Adrenal gland (tissue), 12 donors: ENCODE measurements around the gene POLR1F. TPM values are rescaled to one million over a fixed set of nuclear protein-coding genes. Genes with fewer than 3 reads are reported as not detected.

ENCODE experiments used
- DNase-seq, 7 donors: peaks; one replicate each; pipeline ENCODE4 v3.0.0-alpha.2; 2019 to 2020
- H3K27ac ChIP-seq, 5 donors: fragments of 200-600 bp; sonication (generic) in 4 of 5; 1 replicate in 3 of 5; 2 replicates in 2 of 5; pipeline versions ENCODE4 v1.5.1 to v1.8.0; 2016 to 2020; ENCODE audit warnings: mild to moderate bottlenecking in 1 of 5
- H3K27me3 ChIP-seq: fragments of 200-600 bp; 2 replicates; pipeline ENCODE4 v1.8.0; 2021
- H3K36me3 ChIP-seq, 2 donors: fragments of 200-600 bp; replicated peaks in 1 of 2; 1 replicate in 1 of 2; 2 replicates in 1 of 2; pipeline versions ENCODE4 v1.5.1 to v1.8.0; 2018 to 2022
- H3K4me1 ChIP-seq, 2 donors: fragments of 200-600 bp; replicated peaks in 1 of 2; 1 replicate in 1 of 2; 2 replicates in 1 of 2; pipeline versions ENCODE4 v1.5.1 to v1.8.0; 2018 to 2021
- H3K4me3 ChIP-seq, 4 donors: fragments of 200-600 bp; sonication (generic) in 3 of 4; one replicate each; pipeline ENCODE4 v1.5.1; 2016 to 2018
- H3K9me3 ChIP-seq, 3 donors: fragments of 200-600 bp; sonication (generic) in 1 of 3; replicated peaks in 1 of 3; 1 replicate in 2 of 3; 2 replicates in 1 of 3; pipeline versions ENCODE4 v1.5.1 to v1.8.0; 2016 to 2021
- CTCF ChIP-seq, 6 experiments: fragments of 450-650 bp in 4 of 6; fragments of 200-600 bp in 2 of 6; sonication (generic) in 1 of 6; IDR thresholded peaks; 1 replicate in 5 of 6; 2 replicates in 1 of 6; pipeline versions ENCODE4 v1.5.1 to v1.8.0; 2016 to 2021; ENCODE audit warnings: antibody characterized with exemption in 6 of 6, mild to moderate bottlenecking in 2 of 6, moderate library complexity in 1 of 6
- POLR2A ChIP-seq, 2 donors: fragments of 450-650 bp; IDR thresholded peaks; one replicate each; pipeline ENCODE4 v1.6.1; 2017; ENCODE audit warnings: antibody characterized with exemption in 2 of 2, mild to moderate bottlenecking in 2 of 2, moderate library complexity in 1 of 2
- WGBS, 4 donors: extraction: QIAGEN DNeasy Blood & Tissue Kit in 2 of 4; methylation state at CpG; one replicate each; pipeline versions ENCODE4 v1.1.5 to v1.1.7; 2013 to 2017; 5-methylcytosine and 5-hydroxymethylcytosine counted together
- intact Hi-C, 2 donors: fragments of 100-400 bp; cut with DNase I; formaldehyde crosslinking; loops; one replicate each; pipeline versions ENCODE4 v1.14.1 to v1.15.0; 2022 to 2023
- polyA plus RNA-seq, 3 donors: library from polyadenylated mRNA; stranded (reverse); fragments of 200-250 nt in 2 of 3; fragments of 350-450 nt in 1 of 3; fragmentation: Illumina TruSeq in 1 of 3; extraction: RNeasy Lipid Tissue Mini Kit (QIAGEN cat#74804) in 1 of 3; gene quantifications; one replicate each; pipeline ENCODE4 v1.2.3, GENCODE V29; 2013 to 2014
- total RNA-seq, 9 donors: library from RNA; depleted of rRNA in 4 of 9; stranded (reverse); fragments of >200 nt in 4 of 9; fragments of 120-200 nt in 1 of 9; fragmentation: NEBNext Ultra II Directional in 1 of 9; extraction: Animal tissue kit (Norgen Biotek cat#: 25700) in 1 of 9; gene quantifications; one replicate each; pipeline versions ENCODE4 v1.1.0 to v1.2.4, GENCODE V29; 2013 to 2023
- donor health status: healthy with polysubstance abuse.
- donor health status: Bipolar disorder and iron deficiency.
- donor health status: DM: yes; HTN: yes; CAD: no.
- donor health status: DM: no; HTN: no; CAD: no.
- donor health status: DM: no; HTN: no; CAD: no.
- donor health status: DM: yes; HTN: yes; CAD: no.

POLR1F gene
- total and polyA plus RNA-seq, 12 donors = 6.9 to 27.9 (median 12.3) TPM

GRCh38 chr7:19681596-19681995 is 27.2 kb downstream of the POLR1F start:
- no peaks in the 10 kb centered on the region for H3K27me3 ChIP-seq
- no peaks in the 10 kb centered on the region for H3K36me3 ChIP-seq
- H3K9me3 ChIP-seq = no peaks in the 10 kb centered on the region
- no peak overlapping the region for H3K4me3 ChIP-seq
- intact Hi-C loops = no loop called here
- no peak for TF ChIP-seq POLR2A (IDR thresholded peaks at IDR 0.05)
- no peak for TF ChIP-seq CTCF (IDR thresholded peaks at IDR 0.05)
- WGBS, 4 donors = 87 to 95% (median 92%) methylated on average over 4 to 5 of the region's 5 CpGs
- no peak for DNase-seq
- no peak overlapping the region for H3K27ac ChIP-seq
- H3K4me1 ChIP-seq = no peaks in the 10 kb centered on the region

- Histone ChIP-seq H3K9me3 (no peaks in the 10 kb centered on the region), H3K27me3 (no peaks in the 10 kb centered on the region), H3K4me3 (no peak overlapping the region), H3K4me1 (no peaks in the 10 kb centered on the region), H3K27ac (no peak overlapping the region), H3K36me3 (no peaks in the 10 kb centered on the region)
- intact Hi-C loops = no loop called here
- WGBS, 4 donors = 49 to 67% (median 58%) methylated on average over 2 of the region's 2 CpGs
- no peak for TF ChIP-seq CTCF (IDR thresholded peaks at IDR 0.05)
- TF ChIP-seq POLR2A (IDR thresholded peaks at IDR 0.05) = no peak
- no peak for DNase-seq
These were observed 31.7 kb downstream of the POLR1F start for GRCh38 chr7:19677180-19677579.

DNA sequence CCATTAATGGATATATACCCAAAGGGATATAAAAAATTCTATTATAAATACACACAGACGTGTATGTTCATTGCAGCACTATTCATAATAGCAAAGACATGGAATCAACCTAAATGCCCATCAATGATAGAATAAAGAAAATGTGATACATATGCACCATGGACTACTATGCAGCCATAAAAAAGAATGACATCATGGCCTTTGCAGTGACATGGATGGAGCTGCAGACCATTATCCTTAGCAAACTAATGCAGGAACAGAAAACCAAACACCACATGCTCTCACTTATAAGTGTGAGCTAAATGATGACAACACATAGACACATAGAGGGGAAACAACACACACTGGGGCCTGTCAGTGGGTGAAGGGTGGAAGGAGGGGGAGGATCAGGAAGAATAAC is 33.0 kb downstream of the POLR1F start:
- WGBS, 4 donors = 67 to 85% (median 76%) methylated on average over 1 of the region's 1 CpG
- DNase-seq = no peak

DNA sequence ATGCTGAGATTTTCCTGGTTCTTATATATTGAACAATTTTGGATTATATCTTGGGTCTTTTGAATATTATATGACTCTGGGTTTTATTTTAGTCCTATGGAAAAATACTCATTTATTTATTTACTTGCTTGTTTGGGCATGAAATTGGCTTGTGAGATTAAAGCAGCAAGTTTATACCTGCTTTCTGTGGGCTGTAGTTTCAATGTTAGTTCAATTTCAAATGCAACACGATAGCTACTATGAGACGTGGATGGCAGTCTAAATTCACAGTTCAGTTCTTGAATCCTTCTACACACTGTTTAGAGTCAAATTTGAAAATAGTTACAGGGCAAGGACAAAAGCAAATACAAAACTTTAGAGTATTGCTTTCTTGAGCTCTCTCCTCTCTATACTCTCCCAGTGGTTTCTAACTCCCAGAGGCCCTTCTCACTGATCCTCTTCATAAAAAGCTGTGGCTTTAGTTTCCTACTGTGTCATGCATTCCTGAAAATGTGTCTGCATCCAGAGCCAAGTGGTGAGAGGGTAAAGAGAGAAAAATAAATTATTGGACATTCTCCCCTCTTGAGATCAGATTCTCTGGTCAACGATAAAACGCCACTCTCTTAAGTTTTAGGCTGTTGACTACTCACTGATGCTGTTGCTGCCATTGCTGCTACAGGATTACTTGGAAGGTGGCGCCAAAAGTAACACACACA is 34.4 kb downstream of the POLR1F start:
- Histone ChIP-seq H3K27me3 (no peaks in the 10 kb centered on the region), H3K4me1 (no peaks in the 10 kb centered on the region), H3K4me3 (no peak overlapping the region), H3K9me3 (no peaks in the 10 kb centered on the region), H3K36me3 (no peaks in the 10 kb centered on the region), H3K27ac (no peak overlapping the region)
- intact Hi-C loops = no loop called here
- 75 to 83% (median 78%) methylated on average over 5 of the region's 5 CpGs for WGBS, 4 donors
- DNase-seq = no peak
- TF ChIP-seq POLR2A (IDR thresholded peaks at IDR 0.05) (no peak), CTCF (IDR thresholded peaks at IDR 0.05) (no peak)

More for the DNA sequence above, 33.0 kb downstream of the POLR1F start:
- H3K9me3 ChIP-seq = no peaks in the 10 kb centered on the region
- TF ChIP-seq CTCF (IDR thresholded peaks at IDR 0.05) (no peak), POLR2A (IDR thresholded peaks at IDR 0.05) (no peak)
- no peaks in the 10 kb centered on the region for H3K27me3 ChIP-seq
- H3K36me3 ChIP-seq = no peaks in the 10 kb centered on the region
- intact Hi-C loops = no loop called here
- H3K27ac ChIP-seq = no peak overlapping the region
- H3K4me1 ChIP-seq = no peaks in the 10 kb centered on the region
- H3K4me3 ChIP-seq = no peak overlapping the region
